Parathyroid adenoma (tissue), 2 donors: ENCODE results near the gene ZNF813.

Experiments
- H2AFZ ChIP-seq: fragments of 300-600 bp; sonication (generic); one replicate; pipeline ENCODE4 v1.7.0; 2017; ENCODE audit warnings: antibody characterized with exemption, mild to moderate bottlenecking
- H3K27ac ChIP-seq: fragments of 300-600 bp; sonication (generic); one replicate; pipeline ENCODE4 v1.7.0; 2017
- H3K27me3 ChIP-seq: fragments of 300-600 bp; sonication (generic); one replicate; pipeline ENCODE4 v1.7.0; 2017; ENCODE audit warnings: low read length; ENCODE audit not compliant: control insufficient read depth, insufficient read depth
- H3K36me3 ChIP-seq: fragments of 300-600 bp; sonication (generic); one replicate; pipeline ENCODE4 v1.7.0; 2017; ENCODE audit warnings: low read length; ENCODE audit not compliant: control insufficient read depth, insufficient read depth
- H3K4me1 ChIP-seq: fragments of 300-600 bp; sonication (generic); one replicate; pipeline ENCODE4 v1.7.0; 2017; ENCODE audit warnings: control low read depth
- H3K4me2 ChIP-seq: fragments of 300-600 bp; sonication (generic); one replicate; pipeline ENCODE4 v1.7.0; 2017; ENCODE audit warnings: low read length
- H3K4me3 ChIP-seq: fragments of 300-600 bp; sonication (generic); one replicate; pipeline ENCODE4 v1.7.0; 2017; ENCODE audit warnings: low read depth, low read length
- H3K79me2 ChIP-seq: fragments of 300-600 bp; sonication (generic); one replicate; pipeline ENCODE4 v1.7.0; 2017; ENCODE audit warnings: control low read depth
- H3K9ac ChIP-seq: fragments of 300-600 bp; sonication (generic); one replicate; pipeline ENCODE4 v1.7.0; 2017; ENCODE audit warnings: mild to moderate bottlenecking
- H3K9me3 ChIP-seq: fragments of 300-600 bp; sonication (generic); one replicate; pipeline ENCODE4 v1.7.0; 2017; ENCODE audit warnings: low read length; ENCODE audit not compliant: control insufficient read depth
- TF ChIP-seq, protein P1 (sequence below): fragments of 300-600 bp; sonication (generic); IDR thresholded peaks from one replicate; pipeline ENCODE4 v1.7.0; 2017; ENCODE audit warnings: antibody characterized with exemption, mild to moderate bottlenecking
- donor health status: primary hyperparathyroidism.

Gene ZNF813

GRCh38 chr19:53536225-53536548, 68.7 kb downstream of the ZNF813 start:
- TF ChIP-seq, protein P1, sequence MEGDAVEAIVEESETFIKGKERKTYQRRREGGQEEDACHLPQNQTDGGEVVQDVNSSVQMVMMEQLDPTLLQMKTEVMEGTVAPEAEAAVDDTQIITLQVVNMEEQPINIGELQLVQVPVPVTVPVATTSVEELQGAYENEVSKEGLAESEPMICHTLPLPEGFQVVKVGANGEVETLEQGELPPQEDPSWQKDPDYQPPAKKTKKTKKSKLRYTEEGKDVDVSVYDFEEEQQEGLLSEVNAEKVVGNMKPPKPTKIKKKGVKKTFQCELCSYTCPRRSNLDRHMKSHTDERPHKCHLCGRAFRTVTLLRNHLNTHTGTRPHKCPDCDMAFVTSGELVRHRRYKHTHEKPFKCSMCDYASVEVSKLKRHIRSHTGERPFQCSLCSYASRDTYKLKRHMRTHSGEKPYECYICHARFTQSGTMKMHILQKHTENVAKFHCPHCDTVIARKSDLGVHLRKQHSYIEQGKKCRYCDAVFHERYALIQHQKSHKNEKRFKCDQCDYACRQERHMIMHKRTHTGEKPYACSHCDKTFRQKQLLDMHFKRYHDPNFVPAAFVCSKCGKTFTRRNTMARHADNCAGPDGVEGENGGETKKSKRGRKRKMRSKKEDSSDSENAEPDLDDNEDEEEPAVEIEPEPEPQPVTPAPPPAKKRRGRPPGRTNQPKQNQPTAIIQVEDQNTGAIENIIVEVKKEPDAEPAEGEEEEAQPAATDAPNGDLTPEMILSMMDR, result no peak
- Histone ChIP-seq H3K4me2 (no peak overlapping the region), H2AFZ (no peak overlapping the region), H3K27me3 (no peaks in the 10 kb centered on the region), H3K79me2 (peaks cover 5% of the 10 kb centered on the region), H3K9ac (no peak overlapping the region), H3K27ac (no peak overlapping the region), H3K36me3 (no peaks in the 10 kb centered on the region), H3K4me1 (no peaks in the 10 kb centered on the region), H3K9me3 (no peaks in the 10 kb centered on the region), H3K4me3 (no peak overlapping the region)

- Histone ChIP-seq H3K79me2 (peaks cover 5% of the 10 kb centered on the region), H3K27ac (peak overlapping the region; percentile 78), H3K27me3 (no peaks in the 10 kb centered on the region), H2AFZ (peak overlapping the region; percentile 87), H3K4me2 (peak overlapping the region; percentile 90), H3K4me1 (no peaks in the 10 kb centered on the region), H3K9me3 (no peaks in the 10 kb centered on the region), H3K4me3 (peak overlapping the region; percentile 78), H3K36me3 (no peaks in the 10 kb centered on the region), H3K9ac (no peak overlapping the region)
- TF ChIP-seq, protein P1, result no peak
These were observed 69.6 kb downstream of the ZNF813 start for GRCh38 chr19:53537121-53537520.

DNA sequence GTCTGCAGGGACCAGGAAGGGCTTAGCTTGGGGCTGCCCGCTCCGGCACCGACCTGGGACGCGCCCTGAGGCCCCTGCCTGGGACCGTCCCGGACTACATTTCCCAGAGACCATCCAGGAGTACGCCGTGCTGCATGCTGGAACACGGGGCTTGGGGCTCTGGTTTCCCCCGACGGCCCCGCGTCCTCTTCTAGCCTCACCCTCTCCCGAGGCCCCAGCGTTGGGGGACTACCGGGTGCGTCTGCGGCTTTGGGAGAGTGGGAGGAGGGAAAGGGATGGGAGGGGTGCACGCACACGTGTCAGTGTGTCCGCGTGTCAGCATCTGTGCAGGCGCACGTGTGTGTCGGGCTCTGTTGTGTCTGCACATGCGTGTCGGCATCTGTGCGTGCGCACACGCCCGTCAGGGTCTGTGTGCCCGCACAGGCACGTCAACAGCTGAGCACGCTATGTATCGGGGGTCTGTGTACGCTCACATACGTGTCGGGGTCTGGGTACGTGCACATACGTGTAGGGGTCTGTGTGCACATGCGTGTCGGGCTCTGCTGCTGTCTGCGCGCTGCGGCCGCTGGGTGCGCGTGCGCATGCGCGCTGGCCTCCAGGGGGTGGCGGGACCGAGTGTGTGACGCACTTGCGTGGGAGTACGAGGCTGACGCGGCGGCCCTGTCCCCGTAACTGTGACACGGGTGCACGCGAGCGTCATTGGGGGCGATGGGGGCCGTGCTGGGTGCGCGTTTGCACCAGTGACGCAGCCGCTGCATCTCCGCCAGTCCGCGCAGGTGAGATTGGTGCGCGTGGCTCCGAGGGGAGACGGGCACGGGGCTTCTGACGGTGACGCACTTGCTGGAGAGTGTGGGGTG, 70.2 kb downstream of the ZNF813 start, which contains the start of gene ZNF331:
TSS of gene ZNF331 (plus strand) at position 625 of the 857 bp plus-strand sequence. CDS start 31,232 bp downstream, outside the sequence.
- Histone ChIP-seq H3K4me2 (peak within 1 kb of the TSS; percentile 90), H2AFZ (peak within 1 kb of the TSS; percentile 87), H3K4me1 (no peaks in the 10 kb centered on the region), H3K9ac (peak within 1 kb of the TSS; percentile 46), H3K4me3 (peak within 1 kb of the TSS; percentile 78), H3K9me3 (no peaks in the 10 kb centered on the region), H3K27me3 (no peaks in the 10 kb centered on the region), H3K36me3 (no peaks in the 10 kb centered on the region), H3K79me2 (peaks cover 5% of the 10 kb centered on the region), H3K27ac (peak within 1 kb of the TSS; percentile 78)
- TF ChIP-seq, protein P1, result peak; percentile 20

DNA sequence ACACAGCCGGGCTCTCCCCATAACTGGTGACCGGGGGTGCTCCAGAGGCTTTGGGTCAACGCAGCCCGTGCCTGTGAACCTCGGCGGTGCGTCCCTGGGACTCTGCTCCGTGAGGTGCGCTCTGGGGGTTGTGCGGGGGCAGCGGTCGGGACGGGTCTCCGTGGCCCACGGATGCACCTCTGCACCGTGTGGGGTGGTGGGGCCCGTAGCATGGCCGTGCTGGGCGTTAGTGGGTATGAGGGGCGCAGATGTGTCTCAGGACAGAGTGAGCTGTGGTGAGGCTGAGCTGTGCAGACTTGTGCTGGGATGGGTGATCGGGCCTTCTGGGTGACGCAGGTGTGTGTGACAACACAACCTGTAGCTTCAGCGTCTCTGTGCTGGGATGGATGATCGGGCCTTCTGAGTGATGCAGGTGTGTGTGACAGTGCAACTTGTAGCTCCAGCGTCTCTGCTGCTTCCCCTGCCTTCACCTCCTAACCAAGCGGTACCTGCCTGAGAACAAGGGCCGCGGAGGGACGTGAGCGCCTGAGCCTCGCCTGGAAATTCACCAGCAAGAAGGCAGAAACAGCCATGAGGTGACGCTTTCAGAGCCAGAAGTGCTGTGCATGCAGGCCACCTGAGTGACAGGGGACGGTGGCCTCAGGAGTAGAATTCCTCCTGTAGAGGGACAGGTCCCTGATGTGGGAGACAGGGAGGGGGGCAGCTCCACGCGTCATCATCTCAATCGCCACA, 71.0 kb downstream of the ZNF813 start:
- peak overlapping the region; percentile 87 for H2AFZ ChIP-seq
- TF ChIP-seq, protein P1, result no peak
- no peaks in the 10 kb centered on the region for H3K9me3 ChIP-seq
- H3K4me2 ChIP-seq, result peak overlapping the region; percentile 90
- peak overlapping the region; percentile 78 for H3K27ac ChIP-seq
- peaks cover 5% of the 10 kb centered on the region for H3K79me2 ChIP-seq
- H3K4me3 ChIP-seq, result peak overlapping the region; percentile 78
- H3K4me1 ChIP-seq, result no peaks in the 10 kb centered on the region
- H3K27me3 ChIP-seq, result no peaks in the 10 kb centered on the region
- H3K9ac ChIP-seq, result peak overlapping the region; percentile 46
- H3K36me3 ChIP-seq, result no peaks in the 10 kb centered on the region
